Subcutaneous adipose tissue (tissue), 4 donors: Measurements from ENCODE around the gene PRR18. TPM values are rescaled to one million over a fixed set of nuclear protein-coding genes. Genes with fewer than 3 reads are reported as not detected.

ENCODE experiments used
- total RNA-seq, 4 donors: library from RNA; depleted of rRNA; stranded (reverse); fragments of >200 nt; gene quantifications; one replicate each; pipeline ENCODE4 v1.1.0, GENCODE V29; 2016
- TF ChIP-seq, protein P1 (sequence below): fragments of 450-650 bp; IDR thresholded peaks from one replicate; pipeline ENCODE4 v1.5.1; 2016; ENCODE audit warnings: low read depth, mild to moderate bottlenecking, control low read depth, antibody characterized with exemption, moderate library complexity

Gene PRR18
- total RNA-seq, 4 donors from 2014 or later = 0.16 to 0.34 TPM; not detected in 2

DNA sequence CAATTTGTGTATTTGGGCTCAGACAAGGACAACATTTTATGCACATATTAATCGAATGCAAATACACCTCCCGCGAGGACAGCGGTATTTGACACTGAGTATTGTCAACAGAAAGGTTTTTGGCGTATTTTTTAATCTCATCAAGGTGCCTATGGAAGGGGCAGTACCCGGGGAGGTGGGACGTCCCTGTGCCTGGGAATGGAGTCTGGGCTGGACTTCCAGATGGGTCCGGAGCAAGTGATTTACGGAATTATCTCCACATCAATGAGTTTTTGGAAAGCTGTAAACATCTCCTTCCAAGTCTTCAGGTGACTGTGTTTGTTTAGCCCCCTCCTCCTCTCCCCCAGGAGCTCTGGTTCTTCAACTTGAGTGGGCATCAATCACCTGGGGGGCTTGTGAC lies 39.8 kb downstream of the PRR18 start:
- TF ChIP-seq, protein P1, sequence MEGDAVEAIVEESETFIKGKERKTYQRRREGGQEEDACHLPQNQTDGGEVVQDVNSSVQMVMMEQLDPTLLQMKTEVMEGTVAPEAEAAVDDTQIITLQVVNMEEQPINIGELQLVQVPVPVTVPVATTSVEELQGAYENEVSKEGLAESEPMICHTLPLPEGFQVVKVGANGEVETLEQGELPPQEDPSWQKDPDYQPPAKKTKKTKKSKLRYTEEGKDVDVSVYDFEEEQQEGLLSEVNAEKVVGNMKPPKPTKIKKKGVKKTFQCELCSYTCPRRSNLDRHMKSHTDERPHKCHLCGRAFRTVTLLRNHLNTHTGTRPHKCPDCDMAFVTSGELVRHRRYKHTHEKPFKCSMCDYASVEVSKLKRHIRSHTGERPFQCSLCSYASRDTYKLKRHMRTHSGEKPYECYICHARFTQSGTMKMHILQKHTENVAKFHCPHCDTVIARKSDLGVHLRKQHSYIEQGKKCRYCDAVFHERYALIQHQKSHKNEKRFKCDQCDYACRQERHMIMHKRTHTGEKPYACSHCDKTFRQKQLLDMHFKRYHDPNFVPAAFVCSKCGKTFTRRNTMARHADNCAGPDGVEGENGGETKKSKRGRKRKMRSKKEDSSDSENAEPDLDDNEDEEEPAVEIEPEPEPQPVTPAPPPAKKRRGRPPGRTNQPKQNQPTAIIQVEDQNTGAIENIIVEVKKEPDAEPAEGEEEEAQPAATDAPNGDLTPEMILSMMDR = no peak

DNA sequence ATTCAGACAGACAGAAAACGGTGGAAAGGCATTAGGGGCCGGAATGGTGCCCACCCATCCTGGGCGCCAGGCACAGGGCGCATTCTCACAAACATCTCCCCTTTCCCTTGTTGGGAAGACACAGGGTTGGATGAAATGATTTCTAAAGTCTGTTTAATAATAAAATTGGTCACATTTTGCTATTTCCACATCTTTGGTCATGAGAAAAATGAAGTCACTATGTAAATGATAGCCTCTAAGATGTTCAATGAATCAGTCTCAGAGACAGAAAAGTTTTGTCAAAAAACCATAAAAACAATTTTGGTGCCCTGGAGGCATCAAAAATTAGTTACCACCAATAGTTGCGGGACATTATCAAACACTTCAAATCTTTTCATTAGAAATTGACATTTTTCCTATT lies 40.7 kb downstream of the PRR18 start:
- TF ChIP-seq, protein P1 = no peak

DNA sequence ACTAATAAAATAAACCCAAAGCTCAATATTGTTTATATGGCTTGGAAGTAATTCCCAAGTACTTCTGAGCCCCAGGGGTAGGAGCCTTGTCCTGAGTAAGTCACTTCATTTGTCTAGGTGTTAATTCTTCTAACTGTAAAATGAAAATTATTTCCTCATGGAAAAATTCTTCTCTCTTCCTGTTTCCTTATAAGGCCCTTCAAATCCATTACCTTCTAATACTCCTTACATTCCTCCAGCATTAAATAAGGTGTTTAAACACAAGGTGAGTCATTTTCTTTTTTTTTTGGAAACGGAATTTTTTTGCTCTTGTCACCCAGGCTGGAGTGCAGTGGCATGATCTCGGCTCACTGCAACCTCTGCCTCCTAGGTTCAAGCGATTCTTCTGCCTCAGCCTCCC lies 41.9 kb downstream of the PRR18 start:
- TF ChIP-seq, protein P1 = no peak

DNA sequence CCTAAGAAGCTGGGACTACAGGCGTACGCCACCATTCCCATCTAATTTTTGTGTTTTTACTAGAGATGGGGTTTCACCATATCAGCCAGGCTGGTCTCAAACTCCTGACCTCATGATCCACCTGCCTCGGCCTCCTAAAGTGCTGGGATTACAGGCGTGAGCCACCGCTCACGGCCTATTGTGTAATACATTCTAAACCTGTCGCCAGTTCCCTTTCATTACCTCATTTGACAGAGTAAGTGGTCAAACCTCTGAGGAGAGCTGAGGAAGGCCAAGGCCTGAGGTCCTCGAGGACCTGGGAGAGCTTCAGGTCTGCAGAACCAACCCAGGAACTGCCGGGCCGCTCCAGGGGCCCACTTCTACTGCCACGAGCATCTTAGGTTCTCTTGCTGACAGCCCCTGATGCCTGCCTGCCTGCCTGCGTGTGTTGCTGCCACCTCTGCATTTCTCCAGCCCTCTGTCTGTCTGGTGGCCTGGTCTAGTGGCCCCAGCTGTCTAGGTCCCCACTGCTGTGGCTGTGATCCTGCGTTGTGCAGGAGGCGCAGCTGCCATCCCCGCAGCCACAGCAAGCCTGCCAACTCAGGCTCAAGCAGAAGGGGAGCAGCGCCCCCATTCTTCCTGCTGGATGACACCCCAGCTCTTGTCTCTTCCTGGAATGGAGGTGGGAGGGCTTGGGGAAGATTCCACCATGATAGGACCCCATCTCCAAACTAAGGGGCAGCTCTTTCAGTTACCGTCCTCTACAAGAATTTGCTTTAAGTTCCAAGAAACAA lies 45.3 kb downstream of the PRR18 start:
- TF ChIP-seq, protein P1 = no peak

DNA sequence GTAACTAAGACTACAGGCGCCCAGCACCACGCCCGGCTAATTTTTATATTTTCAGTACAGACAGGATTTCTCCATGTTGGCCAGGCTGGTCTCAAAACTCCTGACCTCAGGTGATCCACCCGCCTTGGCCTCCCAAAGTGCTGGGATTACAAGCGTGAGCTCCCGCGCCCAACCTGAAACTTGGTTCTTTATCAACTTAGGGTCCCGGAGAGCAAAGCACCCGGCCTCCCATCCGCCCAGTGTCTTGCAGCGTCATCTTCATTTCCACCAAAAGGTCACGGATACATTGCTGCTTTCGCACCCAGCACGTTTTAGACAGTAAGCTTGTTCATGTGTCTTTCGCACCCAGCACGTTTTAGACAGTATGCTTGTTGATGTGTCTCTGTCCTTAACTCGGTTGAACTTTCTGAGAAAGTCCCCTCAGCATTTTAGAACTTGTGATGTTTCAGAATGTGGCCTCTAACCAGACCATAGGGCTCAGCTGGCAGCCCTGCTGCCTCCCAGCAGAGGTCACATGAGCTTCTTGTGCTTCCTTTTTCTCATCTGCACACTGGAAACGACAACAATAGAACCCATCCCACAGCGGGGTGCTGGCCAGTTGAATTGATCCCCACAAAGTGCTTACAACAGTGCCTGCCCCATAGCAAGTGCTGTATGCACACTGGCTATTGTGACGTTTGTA lies 48.8 kb downstream of the PRR18 start:
- TF ChIP-seq, protein P1 = no peak

DNA sequence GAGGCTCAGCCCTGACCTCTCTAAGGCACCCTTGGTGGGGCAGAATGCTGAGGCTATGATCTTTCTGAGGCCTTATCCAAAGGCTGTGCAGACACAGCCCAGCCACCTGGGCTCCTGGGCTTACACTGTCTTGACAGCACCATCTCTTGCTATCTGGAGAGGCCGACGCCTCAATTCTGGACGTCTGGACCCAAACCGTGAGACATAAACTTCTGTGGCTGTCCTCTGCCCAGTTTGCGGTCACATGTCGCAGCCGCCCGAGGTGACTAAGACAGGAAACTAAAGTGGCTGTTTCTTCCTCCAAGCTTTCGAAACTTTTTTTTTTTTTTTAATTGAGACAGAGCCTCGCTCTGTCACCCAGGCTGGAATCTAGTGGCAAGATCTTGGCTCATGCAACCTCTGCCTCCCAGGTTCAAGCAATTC lies 49.3 kb downstream of the PRR18 start:
- TF ChIP-seq, protein P1 = no peak

DNA sequence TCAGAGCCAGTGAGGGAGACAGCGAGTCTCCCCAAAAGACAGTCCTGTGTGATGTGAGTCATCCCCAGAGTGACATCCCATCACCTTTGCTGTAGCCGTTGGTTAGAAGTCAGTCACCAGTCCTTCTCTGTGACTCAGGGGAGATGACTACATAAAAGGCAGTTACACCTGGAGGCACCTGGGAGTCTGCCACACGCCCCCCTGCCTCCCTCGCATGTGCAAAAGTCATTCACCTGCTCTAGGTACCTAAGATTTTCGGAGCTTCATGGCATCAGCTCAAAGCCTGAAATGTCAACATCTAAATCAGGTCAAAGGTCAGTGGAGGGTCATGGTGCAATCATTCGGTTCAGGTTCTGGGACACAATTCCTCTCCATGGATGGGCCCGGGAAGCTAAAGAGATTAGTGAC lies 50.3 kb downstream of the PRR18 start:
- TF ChIP-seq, protein P1 = no peak

Other genes with a start within 250 kb of the PRR18 start
- not detected for gene TBXT, start 140.5 kb downstream of the PRR18 start, total RNA-seq
- gene SFT2D1, start 34.2 kb upstream of the PRR18 start, total RNA-seq = 10 to 100 TPM; 35.2 to 65.4 (median 50.3) TPM
- 100 to 1,000 TPM in 1 of 4 donors, 10 to 100 TPM in 3; 59.7 to 118 (median 94.1) TPM for gene MPC1, start 74.5 kb upstream of the PRR18 start, total RNA-seq